ENCODE measurements around the gene MBD6.

MBD6 gene

DNA sequence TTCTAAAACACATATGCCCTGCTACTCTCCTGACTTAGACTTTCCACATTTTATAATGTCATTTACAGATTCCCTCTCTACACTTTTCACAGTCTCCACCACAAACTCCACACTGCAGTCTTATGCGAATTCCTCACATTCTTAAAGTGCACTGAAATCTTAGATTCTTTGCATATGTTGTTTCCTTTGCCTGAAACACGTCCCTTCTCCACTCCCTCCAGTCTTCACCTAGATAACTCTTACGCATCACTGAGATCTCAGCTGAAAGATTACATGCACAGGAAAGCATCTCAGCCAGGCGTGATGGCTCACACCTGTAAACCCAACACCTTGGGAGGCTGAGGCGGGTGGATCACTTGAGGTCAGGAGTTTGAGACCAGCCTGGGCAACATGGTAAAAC, 39.2 kb upstream of the MBD6 start:
- H3K4me3 ChIP-seq (ENCODE audit: low read depth, low read length): no peak overlapping the region
- TF ChIP-seq, protein P1, sequence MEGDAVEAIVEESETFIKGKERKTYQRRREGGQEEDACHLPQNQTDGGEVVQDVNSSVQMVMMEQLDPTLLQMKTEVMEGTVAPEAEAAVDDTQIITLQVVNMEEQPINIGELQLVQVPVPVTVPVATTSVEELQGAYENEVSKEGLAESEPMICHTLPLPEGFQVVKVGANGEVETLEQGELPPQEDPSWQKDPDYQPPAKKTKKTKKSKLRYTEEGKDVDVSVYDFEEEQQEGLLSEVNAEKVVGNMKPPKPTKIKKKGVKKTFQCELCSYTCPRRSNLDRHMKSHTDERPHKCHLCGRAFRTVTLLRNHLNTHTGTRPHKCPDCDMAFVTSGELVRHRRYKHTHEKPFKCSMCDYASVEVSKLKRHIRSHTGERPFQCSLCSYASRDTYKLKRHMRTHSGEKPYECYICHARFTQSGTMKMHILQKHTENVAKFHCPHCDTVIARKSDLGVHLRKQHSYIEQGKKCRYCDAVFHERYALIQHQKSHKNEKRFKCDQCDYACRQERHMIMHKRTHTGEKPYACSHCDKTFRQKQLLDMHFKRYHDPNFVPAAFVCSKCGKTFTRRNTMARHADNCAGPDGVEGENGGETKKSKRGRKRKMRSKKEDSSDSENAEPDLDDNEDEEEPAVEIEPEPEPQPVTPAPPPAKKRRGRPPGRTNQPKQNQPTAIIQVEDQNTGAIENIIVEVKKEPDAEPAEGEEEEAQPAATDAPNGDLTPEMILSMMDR (conservative IDR thresholded peaks at IDR 0.05; ENCODE audit: low read depth, low read length): no peak
- peak; percentile 89 for DNase-seq (ENCODE audit: low read depth)

- H3K4me3 ChIP-seq (ENCODE audit: low read depth, low read length): no peak overlapping the region
- no peak for DNase-seq (ENCODE audit: low read depth)
- TF ChIP-seq, protein P1 (conservative IDR thresholded peaks at IDR 0.05; ENCODE audit: low read depth, low read length): no peak
These were observed 36.9 kb upstream of the MBD6 start for GRCh38 chr12:57485695-57486094.

DNA sequence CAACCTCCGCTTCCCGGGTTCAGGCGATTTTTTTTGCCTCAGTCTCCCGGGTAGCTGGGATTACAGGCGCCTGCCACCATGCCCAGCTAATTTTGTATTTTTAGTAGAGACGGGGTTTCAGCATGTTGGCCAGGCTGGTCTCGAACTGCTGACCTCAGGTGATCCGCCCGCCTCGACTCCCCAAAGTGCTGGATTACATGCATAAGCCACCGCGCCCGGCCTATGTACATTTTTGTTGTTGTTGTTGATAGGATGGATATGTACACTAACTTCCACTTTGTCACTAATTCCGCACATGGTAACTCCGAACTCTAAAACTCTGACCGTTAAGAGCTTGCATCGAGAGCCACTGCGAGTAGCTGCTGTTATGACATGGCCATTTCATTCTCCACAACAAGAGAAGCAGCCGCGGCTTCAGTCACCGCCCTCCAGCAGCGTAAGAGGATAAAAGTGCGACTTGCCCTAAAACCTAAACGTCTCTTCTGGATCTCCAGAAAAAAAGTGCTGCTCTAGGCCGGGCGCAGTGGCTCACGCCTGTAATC, 35.5 kb upstream of the MBD6 start:
- TF ChIP-seq, protein P1 (conservative IDR thresholded peaks at IDR 0.05; ENCODE audit: low read depth, low read length): no peak
- no peak for DNase-seq (ENCODE audit: low read depth)
- peak overlapping the region; percentile 99 for H3K4me3 ChIP-seq (ENCODE audit: low read depth, low read length)

GRCh38 chr12:57487597-57488401, 34.8 kb upstream of the MBD6 start, which contains the start of gene MARS1:
Gene MARS1, plus strand, starts transcription at chr12:57488068. Its CDS starts 23 bp downstream, at chr12:57488091.
- TF ChIP-seq, protein P1 (conservative IDR thresholded peaks at IDR 0.05; ENCODE audit: low read depth, low read length): no peak
- H3K4me3 ChIP-seq (ENCODE audit: low read depth, low read length): peak within 1 kb of the TSS; percentile 99
- DNase-seq (ENCODE audit: low read depth): peak; percentile 97

- TF ChIP-seq, protein P1 (conservative IDR thresholded peaks at IDR 0.05; ENCODE audit: low read depth, low read length): no peak
- H3K4me3 ChIP-seq (ENCODE audit: low read depth, low read length): peak overlapping the region; percentile 99
- DNase-seq (ENCODE audit: low read depth): peak; percentile 39
These were observed 34.0 kb upstream of the MBD6 start for GRCh38 chr12:57488402-57489156.

DNA sequence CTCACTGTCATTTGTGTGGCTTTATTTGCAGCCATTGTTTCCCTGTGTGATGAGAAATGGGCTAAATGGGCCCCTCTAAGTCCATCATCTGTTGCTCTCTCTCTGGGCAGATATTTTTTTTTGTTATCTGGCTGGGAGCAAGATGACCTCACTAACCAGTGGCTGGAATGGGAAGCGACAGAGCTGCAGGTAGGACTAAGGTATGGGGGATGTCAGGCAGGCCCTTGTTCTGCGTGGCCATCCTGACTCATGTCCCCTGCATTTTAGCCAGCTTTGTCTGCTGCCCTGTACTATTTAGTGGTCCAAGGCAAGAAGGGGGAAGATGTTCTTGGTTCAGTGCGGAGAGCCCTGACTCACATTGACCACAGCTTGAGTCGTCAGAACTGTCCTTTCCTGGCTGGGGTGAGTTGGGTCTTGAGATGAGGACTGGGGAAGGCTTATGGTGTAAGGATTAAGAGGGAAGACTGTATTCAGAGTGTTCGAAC, 33.4 kb upstream of the MBD6 start:
- DNase-seq (ENCODE audit: low read depth): peak; percentile 23

More for the DNA sequence above, 33.4 kb upstream of the MBD6 start:
- TF ChIP-seq, protein P1 (conservative IDR thresholded peaks at IDR 0.05; ENCODE audit: low read depth, low read length): no peak
- H3K4me3 ChIP-seq (ENCODE audit: low read depth, low read length): peak overlapping the region; percentile 99
